HepG2 (cell line): ENCODE results near the gene CSTPP1. TPM values are rescaled to one million over a fixed set of nuclear protein-coding genes. Genes with fewer than 3 reads are reported as not detected.

Source experiments
- ATAC-seq: fragments of 200-7000 bp; cut with Tn5 transposase; 3 replicates; pipeline ENCODE4 v1.9.1; 2020; ENCODE audit warnings: mild to moderate bottlenecking, moderate library complexity
- BruUV-seq: library from RNA; stranded (reverse); fragments of 400-500 nt; replicated peaks from 2 replicates; lab custom pipeline; 2021; lab: Mats Ljungman, UMichigan
- CTCF ChIA-PET: fragments of 300-600 bp; formaldehyde crosslinking; extraction: SDS; loops from one replicate; lab custom pipeline; 2021; ENCODE audit warnings: low total read pairs, inconsistent platforms, low intra/inter-chr PET ratio; lab: Yijun Ruan, JAX
- POLR2A ChIA-PET: fragments of 350-600 bp; sonication (Branson Sonifier 250); formaldehyde crosslinking; loops from one replicate; lab custom pipeline; 2020; ENCODE audit warnings: antibody characterized with exemption, inconsistent platforms; lab: Yijun Ruan, JAX
- DNase-seq: peaks from one replicate; pipeline ENCODE4 v3.0.0-alpha.2; 2015; ENCODE audit warnings: low spot score
- FAIRE-seq: peaks from 3 replicates; lab custom pipeline; 2011; peaks lifted over from hg19 to GRCh38; lab: Jason Lieb, UNC
- H2AFZ ChIP-seq: one replicate; pipeline ENCODE4 v1.6.1; 2011; ENCODE audit warnings: low read length, inconsistent platforms
- H3K27ac ChIP-seq: fragments of 300-600 bp; 3 replicates; pipeline ENCODE4 v1.8.0; 2011; ENCODE audit warnings: mixed run types, mild to moderate bottlenecking, mixed read lengths, low read length, inconsistent platforms; ENCODE audit not compliant: insufficient read depth; ENCODE audit errors: extremely low read length
- H3K27me3 ChIP-seq, 2 experiments: fragments of 200-600 bp in 1 of 2; 2 replicates in 1 of 2; 3 replicates in 1 of 2; pipeline versions ENCODE4 v1.6.0 to v1.8.0; 2011; ENCODE audit warnings: low read length in 2 of 2, mild to moderate bottlenecking in 2 of 2, moderate library complexity in 2 of 2, inconsistent platforms in 1 of 2; ENCODE audit not compliant: insufficient read depth in 2 of 2, control insufficient read depth in 1 of 2
- H3K36me3 ChIP-seq, 2 experiments: fragments of 200-600 bp in 1 of 2; replicated peaks in 1 of 2; 2 replicates in 1 of 2; 3 replicates in 1 of 2; pipeline versions ENCODE4 v1.5.1 to v1.8.0; 2011; ENCODE audit warnings: low read length in 2 of 2, inconsistent platforms in 1 of 2; ENCODE audit not compliant: insufficient read depth in 2 of 2, control insufficient read depth in 1 of 2
- H3K4me1 ChIP-seq: 2 replicates; pipeline ENCODE4 v1.5.1; 2012; ENCODE audit warnings: low read length, inconsistent platforms; ENCODE audit not compliant: insufficient read depth
- H3K4me2 ChIP-seq: 2 replicates; pipeline ENCODE4 v1.6.0; 2011; ENCODE audit warnings: low read depth, low read length, inconsistent platforms
- H3K4me3 ChIP-seq, 3 experiments: fragments of 200-600 bp in 1 of 3; sonication (generic), shearing (Covaris generic) in 1 of 3; replicated peaks in 1 of 3; 2 replicates each; pipeline ENCODE4 v1.5.1; 2011 to 2016; ENCODE audit warnings: low read length in 3 of 3, inconsistent platforms in 2 of 3, low read depth in 2 of 3, mild to moderate bottlenecking in 2 of 3, control low read depth in 1 of 3, mixed read lengths in 1 of 3; ENCODE audit not compliant: insufficient read depth in 1 of 3
- H3K79me2 ChIP-seq: one replicate; pipeline ENCODE4 v1.6.1; 2011; ENCODE audit warnings: low read length, inconsistent platforms; ENCODE audit not compliant: insufficient read depth
- H3K9ac ChIP-seq: 2 replicates; pipeline ENCODE4 v1.6.0; 2011; ENCODE audit warnings: mild to moderate bottlenecking, low read depth, low read length, inconsistent platforms; ENCODE audit not compliant: insufficient read depth
- H3K9me3 ChIP-seq: 2 replicates; pipeline ENCODE4 v1.5.1; 2012; ENCODE audit warnings: mild to moderate bottlenecking, low read length
- H4K20me1 ChIP-seq: 2 replicates; pipeline ENCODE4 v1.6.0; 2011; ENCODE audit warnings: inconsistent platforms, mild to moderate bottlenecking, low read length, moderate library complexity; ENCODE audit not compliant: insufficient read depth
- MXI1 ChIP-seq: IDR thresholded peaks from 3 replicates; pipeline ENCODE4 v1.6.1; 2012; ENCODE audit warnings: low read depth, low read length, inconsistent platforms, borderline replicate concordance
- RARG ChIP-seq: sonication (generic); formaldehyde crosslinking; IDR thresholded peaks from 2 replicates; pipeline ENCODE4 v1.4.0; 2020; ENCODE audit warnings: low read depth, mild to moderate bottlenecking, missing genetic modification reagents
- RFXANK ChIP-seq: IDR thresholded peaks from 2 replicates; pipeline ENCODE4 v1.6.1; 2016
- SMAD1 ChIP-seq: sonication (generic); formaldehyde crosslinking; IDR thresholded peaks from 2 replicates; pipeline ENCODE4 v1.4.0; 2020; ENCODE audit warnings: missing genetic modification reagents, low read depth, mild to moderate bottlenecking, borderline replicate concordance
- TBL1XR1 ChIP-seq: fragments of 150-350 bp; IDR thresholded peaks from 2 replicates; pipeline ENCODE4 v1.6.1; 2014; ENCODE audit warnings: borderline replicate concordance, low read length; ENCODE audit not compliant: partially characterized antibody
- YEATS4 ChIP-seq: sonication (generic); formaldehyde crosslinking; IDR thresholded peaks from 2 replicates; pipeline ENCODE4 v1.4.0; 2020; ENCODE audit warnings: missing genetic modification reagents, borderline replicate concordance
- ZNF501 ChIP-seq: sonication (generic); formaldehyde crosslinking; IDR thresholded peaks from 2 replicates; pipeline ENCODE4 v1.5.1; 2020; ENCODE audit warnings: mild to moderate bottlenecking, moderate library complexity, missing genetic modification reagents
- ZNF775 ChIP-seq: sonication (generic); formaldehyde crosslinking; IDR thresholded peaks from 2 replicates; pipeline ENCODE4 v1.4.0; 2020; ENCODE audit warnings: missing genetic modification reagents, mild to moderate bottlenecking, moderate library complexity, borderline replicate concordance
- ZZZ3 ChIP-seq: sonication (generic); formaldehyde crosslinking; IDR thresholded peaks from 2 replicates; pipeline ENCODE4 v1.4.0; 2020; ENCODE audit warnings: missing genetic modification reagents, mild to moderate bottlenecking, borderline replicate concordance
- WGBS: methylation state at CpG from one replicate; pipeline ENCODE4 v1.1.6; 2017; ENCODE audit warnings: low lambda C conversion rate; 5-methylcytosine and 5-hydroxymethylcytosine counted together
- in situ Hi-C: cut with HindIII; loops from 2 replicates; pipeline ENCODE4 v1.10.0; 2017; ENCODE audit warnings: low pct_unique_long_range_greater_than_20kb; ENCODE audit not compliant: extremely low pct_ligation_motif_present
- intact Hi-C: fragments of 100-400 bp; cut with micrococcal nuclease; formaldehyde crosslinking; loops from one replicate; pipeline ENCODE4 v1.10.0; 2022; ENCODE audit not compliant: unreplicated experiment
- polyA plus RNA-seq, 8 experiments: library from polyadenylated mRNA; depleted of rRNA in 3 of 8; stranded (reverse) in 7 of 8; unstranded in 1 of 8; fragments of >200 nt; fragmentation: Illumina TruSeq in 4 of 8; extraction: Trizol in 4 of 8; gene quantifications; 2 replicates each; pipeline versions ENCODE4 v1.2.1 to v1.2.3, GENCODE V29; 2011 to 2016; ENCODE audit warnings: low read depth in 4 of 8, missing spikeins in 1 of 8, mixed read lengths in 1 of 8; ENCODE audit not compliant: insufficient read depth in 1 of 8
- total RNA-seq, 5 experiments: library from RNA; depleted of rRNA; stranded (reverse); fragments of >200 nt; fragmentation: Illumina TruSeq; extraction: Trizol; gene quantifications; 2 replicates each; pipeline ENCODE4 v1.2.3, GENCODE V29; 2016; ENCODE audit warnings: low read depth in 1 of 5
- TF ChIP-seq, protein P1 (sequence below): sonication (generic); formaldehyde crosslinking; IDR thresholded peaks from 2 replicates; pipeline ENCODE4 v1.5.0; 2020; ENCODE audit warnings: missing genetic modification reagents
- TF ChIP-seq, protein P2 (sequence below): sonication (generic); formaldehyde crosslinking; IDR thresholded peaks from 2 replicates; pipeline ENCODE4 v1.9.0; 2022; ENCODE audit warnings: missing genetic modification reagents, mild to moderate bottlenecking, borderline replicate concordance
- TF ChIP-seq, protein P3 (sequence below): sonication (generic); formaldehyde crosslinking; IDR thresholded peaks from 2 replicates; pipeline ENCODE4 v1.4.0; 2020; ENCODE audit warnings: missing genetic modification reagents
- TF ChIP-seq, protein P4 (sequence below): sonication (generic); formaldehyde crosslinking; IDR thresholded peaks from 2 replicates; pipeline ENCODE4 v1.4.0; 2020; ENCODE audit warnings: mild to moderate bottlenecking, missing genetic modification reagents
- TF ChIP-seq, protein P5 (sequence below): fragments of 450-650 bp; IDR thresholded peaks from 2 replicates; pipeline ENCODE4 v1.6.1; 2017; ENCODE audit warnings: mild to moderate bottlenecking

Gene CSTPP1
- total and polyA plus RNA-seq, 2 of the 13 experiments (the other 11 are each of a cell fraction or from before 2014, with no cell fraction given): 12.3 to 14.6 TPM

DNA sequence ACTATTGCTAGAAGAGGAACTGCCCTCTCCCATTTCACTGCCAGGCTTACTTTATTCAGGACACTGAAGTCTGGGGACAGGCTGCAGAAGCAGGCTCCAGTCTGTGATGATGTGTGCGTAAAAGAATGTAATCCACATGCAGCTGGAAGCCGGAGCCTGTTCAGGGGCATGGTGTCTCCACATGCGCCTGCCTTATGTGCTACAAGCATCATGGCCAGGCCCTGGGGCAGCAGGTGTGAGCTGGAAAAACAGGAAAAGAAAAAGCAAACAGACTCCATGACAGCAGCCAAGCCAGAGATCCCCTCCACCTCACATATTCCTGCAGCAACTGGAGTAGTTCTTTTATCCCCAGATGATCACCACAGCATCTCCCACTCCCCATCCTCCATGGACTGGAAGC lies 206.8 kb downstream of the CSTPP1 start:
- Histone ChIP-seq H4K20me1 (no peaks in the 10 kb centered on the region), H3K4me2 (no peak overlapping the region), H3K9ac (no peak overlapping the region), H2AFZ (no peak overlapping the region), H3K79me2 (no peaks in the 10 kb centered on the region), H3K4me1 (no peaks in the 10 kb centered on the region), H3K4me3 (no peak overlapping the region), H3K27me3 (no peaks in the 10 kb centered on the region), H3K27ac (no peak overlapping the region), H3K36me3 (peaks cover 1 to 3% of the 10 kb centered on the region in 2 experiments; a peak in 2 of 5 replicates), H3K9me3 (no peaks in the 10 kb centered on the region)
- no peak for DNase-seq
- no TSS peak for BruUV-seq
- WGBS: 91% methylated on average over 3 of the region's 3 CpGs
- intact Hi-C loops: no loop called here
- in situ Hi-C loops: no loop called here
- TF ChIP-seq, protein P1, sequence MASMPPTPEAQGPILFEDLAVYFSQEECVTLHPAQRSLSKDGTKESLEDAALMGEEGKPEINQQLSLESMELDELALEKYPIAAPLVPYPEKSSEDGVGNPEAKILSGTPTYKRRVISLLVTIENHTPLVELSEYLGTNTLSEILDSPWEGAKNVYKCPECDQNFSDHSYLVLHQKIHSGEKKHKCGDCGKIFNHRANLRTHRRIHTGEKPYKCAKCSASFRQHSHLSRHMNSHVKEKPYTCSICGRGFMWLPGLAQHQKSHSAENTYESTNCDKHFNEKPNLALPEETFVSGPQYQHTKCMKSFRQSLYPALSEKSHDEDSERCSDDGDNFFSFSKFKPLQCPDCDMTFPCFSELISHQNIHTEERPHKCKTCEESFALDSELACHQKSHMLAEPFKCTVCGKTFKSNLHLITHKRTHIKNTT: no peak
- TF ChIP-seq ZNF501 (CRISPR knock-in tag) (no peak), RFXANK (CRISPR knock-in tag) (no peak), RARG (no peak), ZZZ3 (no peak), MXI1 (no peak), SMAD1 (no peak), TBL1XR1 (no peak), ZNF775 (CRISPR knock-in tag) (no peak), YEATS4 (CRISPR knock-in tag) (no peak)
- TF ChIP-seq, protein P2, sequence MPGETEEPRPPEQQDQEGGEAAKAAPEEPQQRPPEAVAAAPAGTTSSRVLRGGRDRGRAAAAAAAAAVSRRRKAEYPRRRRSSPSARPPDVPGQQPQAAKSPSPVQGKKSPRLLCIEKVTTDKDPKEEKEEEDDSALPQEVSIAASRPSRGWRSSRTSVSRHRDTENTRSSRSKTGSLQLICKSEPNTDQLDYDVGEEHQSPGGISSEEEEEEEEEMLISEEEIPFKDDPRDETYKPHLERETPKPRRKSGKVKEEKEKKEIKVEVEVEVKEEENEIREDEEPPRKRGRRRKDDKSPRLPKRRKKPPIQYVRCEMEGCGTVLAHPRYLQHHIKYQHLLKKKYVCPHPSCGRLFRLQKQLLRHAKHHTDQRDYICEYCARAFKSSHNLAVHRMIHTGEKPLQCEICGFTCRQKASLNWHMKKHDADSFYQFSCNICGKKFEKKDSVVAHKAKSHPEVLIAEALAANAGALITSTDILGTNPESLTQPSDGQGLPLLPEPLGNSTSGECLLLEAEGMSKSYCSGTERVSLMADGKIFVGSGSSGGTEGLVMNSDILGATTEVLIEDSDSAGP (CRISPR knock-in tag): no peak
- TF ChIP-seq, protein P3, sequence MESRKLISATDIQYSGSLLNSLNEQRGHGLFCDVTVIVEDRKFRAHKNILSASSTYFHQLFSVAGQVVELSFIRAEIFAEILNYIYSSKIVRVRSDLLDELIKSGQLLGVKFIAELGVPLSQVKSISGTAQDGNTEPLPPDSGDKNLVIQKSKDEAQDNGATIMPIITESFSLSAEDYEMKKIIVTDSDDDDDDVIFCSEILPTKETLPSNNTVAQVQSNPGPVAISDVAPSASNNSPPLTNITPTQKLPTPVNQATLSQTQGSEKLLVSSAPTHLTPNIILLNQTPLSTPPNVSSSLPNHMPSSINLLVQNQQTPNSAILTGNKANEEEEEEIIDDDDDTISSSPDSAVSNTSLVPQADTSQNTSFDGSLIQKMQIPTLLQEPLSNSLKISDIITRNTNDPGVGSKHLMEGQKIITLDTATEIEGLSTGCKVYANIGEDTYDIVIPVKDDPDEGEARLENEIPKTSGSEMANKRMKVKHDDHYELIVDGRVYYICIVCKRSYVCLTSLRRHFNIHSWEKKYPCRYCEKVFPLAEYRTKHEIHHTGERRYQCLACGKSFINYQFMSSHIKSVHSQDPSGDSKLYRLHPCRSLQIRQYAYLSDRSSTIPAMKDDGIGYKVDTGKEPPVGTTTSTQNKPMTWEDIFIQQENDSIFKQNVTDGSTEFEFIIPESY (CRISPR knock-in tag): no peak
- TF ChIP-seq, protein P4, sequence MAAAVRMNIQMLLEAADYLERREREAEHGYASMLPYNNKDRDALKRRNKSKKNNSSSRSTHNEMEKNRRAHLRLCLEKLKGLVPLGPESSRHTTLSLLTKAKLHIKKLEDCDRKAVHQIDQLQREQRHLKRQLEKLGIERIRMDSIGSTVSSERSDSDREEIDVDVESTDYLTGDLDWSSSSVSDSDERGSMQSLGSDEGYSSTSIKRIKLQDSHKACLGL (CRISPR knock-in tag): no peak
- TF ChIP-seq, protein P5, sequence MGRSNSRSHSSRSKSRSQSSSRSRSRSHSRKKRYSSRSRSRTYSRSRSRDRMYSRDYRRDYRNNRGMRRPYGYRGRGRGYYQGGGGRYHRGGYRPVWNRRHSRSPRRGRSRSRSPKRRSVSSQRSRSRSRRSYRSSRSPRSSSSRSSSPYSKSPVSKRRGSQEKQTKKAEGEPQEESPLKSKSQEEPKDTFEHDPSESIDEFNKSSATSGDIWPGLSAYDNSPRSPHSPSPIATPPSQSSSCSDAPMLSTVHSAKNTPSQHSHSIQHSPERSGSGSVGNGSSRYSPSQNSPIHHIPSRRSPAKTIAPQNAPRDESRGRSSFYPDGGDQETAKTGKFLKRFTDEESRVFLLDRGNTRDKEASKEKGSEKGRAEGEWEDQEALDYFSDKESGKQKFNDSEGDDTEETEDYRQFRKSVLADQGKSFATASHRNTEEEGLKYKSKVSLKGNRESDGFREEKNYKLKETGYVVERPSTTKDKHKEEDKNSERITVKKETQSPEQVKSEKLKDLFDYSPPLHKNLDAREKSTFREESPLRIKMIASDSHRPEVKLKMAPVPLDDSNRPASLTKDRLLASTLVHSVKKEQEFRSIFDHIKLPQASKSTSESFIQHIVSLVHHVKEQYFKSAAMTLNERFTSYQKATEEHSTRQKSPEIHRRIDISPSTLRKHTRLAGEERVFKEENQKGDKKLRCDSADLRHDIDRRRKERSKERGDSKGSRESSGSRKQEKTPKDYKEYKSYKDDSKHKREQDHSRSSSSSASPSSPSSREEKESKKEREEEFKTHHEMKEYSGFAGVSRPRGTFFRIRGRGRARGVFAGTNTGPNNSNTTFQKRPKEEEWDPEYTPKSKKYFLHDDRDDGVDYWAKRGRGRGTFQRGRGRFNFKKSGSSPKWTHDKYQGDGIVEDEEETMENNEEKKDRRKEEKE: no peak
- TF ChIP-seq, all 625 proteins: peak for 0
- no peak for ATAC-seq
- no peak for FAIRE-seq
- ChIA-PET POLR2A (no interaction called here), CTCF (no interaction called here)
